Measurements from ENCODE around the gene ATF7.
A peak's percentile ranks its signal among the peaks of the same experiment; 100 is the strongest.
"Not testable (repeated sequence)": the region's sequence is repeated elsewhere in the genome, so short reads cannot be mapped to it uniquely, and the experiment has no call there.

ATF7 gene

DNA sequence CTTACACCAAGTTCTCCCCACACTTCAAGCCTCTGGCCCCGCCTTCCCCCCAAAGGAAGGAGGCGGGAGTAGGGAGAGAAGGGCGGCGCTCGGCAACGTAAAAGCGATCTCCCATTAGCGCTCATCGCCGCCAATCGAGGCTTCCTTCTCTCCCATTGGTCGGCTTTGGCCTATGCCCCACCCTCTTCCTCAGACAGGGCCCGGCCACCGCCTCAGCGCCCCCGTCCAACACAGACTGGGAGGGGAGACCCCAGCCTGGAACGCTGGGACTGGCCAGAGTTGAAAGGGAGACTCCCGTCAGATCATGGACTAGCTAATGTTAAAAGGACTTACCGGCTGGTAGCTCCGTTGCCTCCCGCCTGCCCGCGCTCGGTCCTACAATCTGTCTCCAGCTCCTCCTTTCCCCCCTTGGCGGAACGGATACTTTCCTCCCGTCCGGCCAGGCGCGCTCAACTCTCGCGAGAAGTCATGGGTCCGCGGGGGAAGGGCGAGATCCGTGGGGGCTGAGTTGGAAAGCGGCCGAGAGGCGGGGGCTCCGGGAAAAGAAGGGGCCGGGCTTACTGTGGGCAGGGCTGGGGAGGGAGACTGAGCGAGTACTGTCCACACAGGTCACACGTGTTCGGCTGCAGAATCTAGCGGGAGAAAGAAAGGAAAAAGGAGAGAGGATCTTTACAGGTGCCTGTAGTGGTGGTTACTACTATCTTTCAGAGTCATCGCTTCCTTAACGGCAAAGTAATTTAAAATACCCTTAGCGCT lies at the start of gene ATF7:
Gene ATF7, minus strand, starts transcription at position 437 of the 756 bp plus-strand sequence. CDS start 25,382 bp downstream, outside the sequence.
- peak; percentile 87 for DNase-seq

DNA sequence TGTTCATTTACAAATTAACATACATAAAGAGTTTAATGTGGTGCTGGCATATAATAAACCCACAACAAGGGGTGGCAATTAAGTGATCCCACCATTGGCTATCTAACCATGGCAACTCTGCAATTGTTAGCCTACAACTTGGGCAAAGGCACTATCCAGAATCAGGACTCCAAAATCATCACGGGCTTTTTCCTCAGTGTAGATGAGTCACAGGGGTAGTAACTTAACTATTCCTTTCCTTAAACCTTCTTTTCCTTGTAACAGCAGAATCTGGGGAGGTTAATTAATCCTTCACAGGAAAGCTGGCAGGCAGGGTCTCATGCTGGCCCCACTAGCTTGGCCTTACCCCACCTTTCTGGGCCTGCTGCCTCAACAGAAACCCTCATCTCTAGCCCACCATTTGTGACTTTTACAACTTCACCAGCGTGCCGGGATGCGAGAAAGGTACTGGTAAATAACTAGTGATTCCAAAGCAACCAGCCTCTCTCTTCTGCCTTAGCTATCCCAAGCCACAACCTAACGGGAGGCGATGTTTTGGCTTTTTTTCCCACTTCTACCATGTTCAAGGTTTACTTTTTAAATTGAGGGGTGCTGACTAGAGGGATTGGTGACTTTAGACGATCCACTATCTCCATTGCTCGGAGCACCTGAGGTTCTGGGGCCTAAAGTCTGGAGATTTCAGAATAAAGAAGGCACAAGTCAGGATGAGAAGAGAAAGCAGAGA lies 49.0 kb upstream of the ATF7 start:
- no peak for DNase-seq

DNA sequence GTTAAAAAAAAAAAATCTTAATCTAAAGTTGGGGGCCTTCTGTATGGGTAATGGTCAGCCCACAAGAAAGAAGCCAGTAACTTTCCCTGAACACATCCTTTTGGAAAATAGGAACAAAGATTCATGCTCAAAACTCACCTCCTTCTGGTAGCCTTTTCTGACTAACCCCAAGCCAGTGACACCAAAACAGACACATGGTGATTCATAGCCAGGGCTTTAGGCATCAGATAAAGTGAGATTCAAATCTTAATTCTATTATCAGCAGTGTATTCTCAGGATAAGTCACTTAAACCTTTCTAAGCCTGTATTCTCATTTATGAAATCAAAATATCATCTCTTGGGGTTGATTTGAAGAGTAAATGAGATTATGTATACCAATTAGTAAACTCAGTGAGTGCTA lies 44.8 kb upstream of the ATF7 start:
- DNase-seq, result no peak

DNA sequence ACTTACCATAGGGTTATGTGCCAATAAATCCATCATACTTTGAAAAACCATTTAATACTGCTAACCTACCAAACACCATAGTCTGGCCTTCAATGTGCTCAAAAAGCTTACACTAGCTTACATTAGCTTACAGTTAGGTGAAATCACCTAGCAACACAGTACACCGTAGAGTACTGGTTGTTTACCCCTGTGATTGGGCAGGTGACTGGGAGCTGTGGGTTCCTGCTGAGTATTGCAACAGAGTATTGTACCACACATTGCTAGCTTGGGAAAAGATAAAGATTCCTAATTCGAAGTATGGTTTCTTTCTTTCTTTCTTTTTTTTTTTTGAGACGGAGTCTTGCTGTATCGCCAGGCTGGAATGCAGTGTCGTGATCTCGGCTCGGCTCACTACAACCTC lies 44.1 kb upstream of the ATF7 start:
- no peak for DNase-seq

DNA sequence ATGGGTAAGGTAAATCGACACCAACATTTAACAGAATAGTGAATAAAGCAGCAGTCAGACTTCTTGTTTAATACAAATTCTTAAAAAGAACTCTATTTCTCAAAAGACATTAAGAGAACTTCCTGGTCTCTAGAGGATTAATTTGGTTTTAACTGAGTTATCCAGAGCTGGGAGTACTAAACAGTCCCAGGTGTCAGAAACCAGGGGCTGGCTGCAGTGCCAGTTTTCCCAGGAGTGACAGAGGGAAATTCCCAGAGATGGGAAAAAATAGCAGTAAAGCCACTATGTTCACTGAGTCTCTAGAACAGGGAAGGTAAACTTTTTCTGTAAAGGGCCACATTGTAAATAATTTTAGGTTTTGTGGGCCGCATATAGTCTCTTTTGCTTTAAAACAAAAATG lies 40.9 kb upstream of the ATF7 start:
- no peak for DNase-seq

DNA sequence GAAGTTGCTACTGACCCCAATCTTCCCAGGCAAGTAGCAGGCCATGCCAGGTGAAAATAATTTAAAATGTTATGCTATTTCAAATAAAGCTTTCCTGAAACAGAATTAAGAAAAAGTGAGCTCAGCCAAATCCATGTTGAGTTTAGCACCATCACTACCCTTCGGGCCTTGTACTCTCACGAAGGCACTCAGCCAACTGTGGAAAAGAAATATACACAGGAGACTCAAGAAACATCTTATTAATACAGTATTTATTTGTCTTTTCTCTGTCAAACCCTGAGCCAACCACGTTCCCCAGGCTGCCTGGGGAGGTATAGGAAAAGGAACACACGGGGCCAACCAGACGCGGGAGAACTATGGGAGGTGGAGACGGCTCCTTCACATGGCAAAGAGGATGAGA lies 38.8 kb upstream of the ATF7 start:
- DNase-seq, result no peak

DNA sequence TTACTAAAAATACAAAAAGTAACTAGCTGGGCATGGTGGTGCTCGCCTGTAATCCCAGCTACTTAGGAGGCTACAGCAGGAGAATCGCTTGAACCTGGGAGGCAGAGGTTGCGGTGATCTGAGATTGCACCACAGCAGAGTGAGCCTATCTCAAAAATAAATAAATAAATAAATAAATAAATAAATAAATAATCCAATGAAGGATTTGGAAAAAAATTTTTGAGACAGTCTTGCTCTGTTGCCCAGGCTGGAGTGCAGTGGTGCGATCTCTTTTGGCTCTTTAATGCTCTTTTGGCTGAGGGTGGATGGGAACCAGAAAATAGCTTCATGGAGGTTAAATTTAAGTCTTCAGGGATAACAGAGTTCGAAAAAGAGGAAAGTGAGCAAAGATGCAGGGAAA lies 38.0 kb upstream of the ATF7 start:
- no peak for DNase-seq

DNA sequence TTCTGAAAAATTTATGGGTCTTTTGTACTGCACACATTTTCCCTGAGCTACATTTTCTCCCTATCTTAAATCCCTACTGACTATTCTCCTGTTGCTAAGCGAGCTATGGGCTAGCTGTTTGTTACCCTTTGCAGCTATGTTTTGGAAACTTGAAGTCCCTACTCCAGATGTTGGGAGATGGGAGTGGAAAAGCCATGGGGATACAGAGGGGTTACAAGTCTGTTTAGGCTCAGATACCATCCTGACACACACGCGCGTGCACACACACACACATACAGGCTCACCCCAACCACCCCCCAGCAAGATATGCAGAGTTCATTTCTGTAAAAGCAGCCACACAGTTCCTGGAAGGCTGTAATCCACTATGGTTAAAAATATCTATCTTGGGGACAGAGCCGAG lies 33.9 kb upstream of the ATF7 start:
- DNase-seq, result no peak

DNA sequence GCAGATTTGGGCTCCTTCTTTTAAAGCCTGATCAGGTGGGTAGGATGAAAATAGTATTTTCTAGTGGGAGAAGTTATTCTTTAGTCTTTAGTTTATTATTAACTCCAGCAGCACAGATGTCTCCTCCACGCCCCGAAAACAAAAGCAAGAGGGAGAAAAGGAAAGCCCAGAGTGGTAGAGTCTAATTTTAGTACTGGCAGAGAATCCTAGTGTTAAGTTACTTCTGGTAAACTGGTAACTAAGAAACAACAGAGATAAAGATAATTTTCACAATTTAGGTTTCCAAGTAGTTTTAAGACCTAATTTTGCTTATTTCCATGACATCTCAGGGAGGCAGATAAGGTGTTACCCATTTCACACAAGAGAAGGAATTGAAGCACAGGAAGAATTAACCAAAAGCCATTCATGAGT lies 33.4 kb upstream of the ATF7 start:
- DNase-seq, result no peak

DNA sequence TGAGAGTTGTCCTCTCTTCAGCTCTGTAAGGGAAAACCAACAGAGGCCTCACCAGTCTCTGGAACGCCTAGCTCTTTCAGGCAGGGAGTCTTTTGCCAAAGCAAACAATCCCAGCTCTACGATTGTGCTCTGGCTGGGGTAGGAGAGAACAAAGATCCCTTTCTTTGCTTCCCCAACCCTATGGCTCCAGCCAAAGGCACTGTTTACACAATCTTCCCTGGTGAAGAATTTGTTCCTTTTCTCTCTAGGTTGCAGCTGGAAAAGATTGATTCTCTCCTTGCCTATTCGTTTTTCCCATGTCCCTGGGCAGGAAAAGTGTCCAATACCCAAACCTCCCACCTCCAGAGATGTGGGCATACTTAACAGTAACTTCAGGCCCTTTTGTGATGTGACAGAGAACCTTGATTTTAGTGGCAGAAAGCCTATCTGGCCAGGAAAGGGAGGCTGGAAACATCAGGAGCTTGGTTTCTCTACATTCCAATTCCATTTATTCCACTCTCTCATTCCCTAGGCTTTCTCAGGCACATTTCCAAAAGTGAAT lies 32.9 kb upstream of the ATF7 start:
- no peak for DNase-seq

DNA sequence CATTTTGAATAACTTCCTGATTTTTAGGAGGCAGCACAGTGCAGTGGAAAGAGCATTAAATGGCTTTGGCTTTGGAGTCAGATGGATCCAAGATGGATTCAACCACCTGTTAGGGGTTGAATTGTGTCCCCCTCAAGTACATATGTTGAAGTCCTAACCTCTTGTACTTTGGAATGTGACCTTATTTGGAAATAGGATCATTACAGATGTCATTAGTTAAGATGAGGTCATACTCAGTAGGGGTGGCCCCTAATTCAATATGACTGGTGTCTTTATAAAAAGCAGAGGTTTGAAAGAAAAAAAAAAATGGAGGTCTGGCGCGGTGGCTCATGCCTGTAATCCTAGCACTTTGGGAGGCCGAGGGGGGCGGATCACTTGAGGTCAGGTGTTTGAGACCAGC lies 30.9 kb upstream of the ATF7 start:
- DNase-seq, result no peak

DNA sequence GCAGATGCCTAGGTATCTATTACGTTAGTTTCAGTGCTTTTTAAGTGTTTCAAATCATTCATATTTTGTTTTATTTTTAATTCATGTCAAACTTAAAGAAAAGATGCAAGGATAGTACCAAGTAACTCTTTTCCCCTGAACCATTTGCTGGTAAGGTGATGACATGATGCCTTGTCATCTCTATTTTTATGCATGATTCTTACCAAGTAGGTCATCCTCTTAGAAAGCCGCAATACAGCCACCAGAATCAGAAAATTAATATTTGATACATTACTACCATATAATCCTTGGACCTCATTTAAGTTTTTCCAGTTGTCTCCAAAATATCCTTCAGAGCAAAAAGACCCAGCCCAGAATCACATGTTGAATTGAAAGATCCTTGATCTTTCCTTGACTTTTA lies 27.4 kb upstream of the ATF7 start:
- DNase-seq, result no peak

DNA sequence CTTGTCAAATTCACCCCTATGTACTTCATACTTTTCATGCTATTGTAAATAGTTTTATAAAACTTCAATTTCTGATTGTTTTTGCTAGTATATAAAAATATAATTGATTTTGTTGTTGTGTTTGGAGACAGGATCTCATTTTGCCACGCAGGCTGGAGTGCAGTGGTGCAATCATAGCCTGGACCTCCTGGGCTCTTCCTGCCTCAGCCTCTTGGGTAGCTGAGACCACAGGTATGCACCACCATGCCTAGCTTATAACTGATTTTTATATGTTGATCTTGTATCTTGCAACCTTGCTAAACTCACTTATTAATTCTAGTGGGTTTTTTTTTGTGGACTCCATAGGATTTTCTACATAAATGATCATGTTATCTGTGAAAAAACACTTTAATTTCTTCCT lies 26.2 kb upstream of the ATF7 start:
- DNase-seq, result no peak

DNA sequence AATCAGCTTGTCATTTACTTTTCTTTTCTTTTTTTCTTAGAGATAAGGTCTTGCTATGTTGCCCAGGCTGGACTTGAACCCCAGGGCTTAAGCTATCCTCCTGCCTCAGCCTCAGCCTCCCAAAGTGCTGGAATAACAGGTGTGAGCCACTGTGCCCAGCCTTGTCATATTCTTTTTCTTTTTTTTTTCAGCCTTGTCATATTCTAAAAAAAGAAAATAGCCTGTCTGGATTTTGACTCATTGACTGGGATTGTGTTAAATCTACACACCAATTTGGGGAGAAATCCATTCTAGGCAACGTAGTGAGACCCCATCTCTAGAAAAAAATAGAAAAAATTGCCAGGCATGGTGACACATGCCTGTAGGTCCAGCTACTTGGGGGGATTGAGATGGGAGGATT lies 25.6 kb upstream of the ATF7 start:
- no peak for DNase-seq

DNA sequence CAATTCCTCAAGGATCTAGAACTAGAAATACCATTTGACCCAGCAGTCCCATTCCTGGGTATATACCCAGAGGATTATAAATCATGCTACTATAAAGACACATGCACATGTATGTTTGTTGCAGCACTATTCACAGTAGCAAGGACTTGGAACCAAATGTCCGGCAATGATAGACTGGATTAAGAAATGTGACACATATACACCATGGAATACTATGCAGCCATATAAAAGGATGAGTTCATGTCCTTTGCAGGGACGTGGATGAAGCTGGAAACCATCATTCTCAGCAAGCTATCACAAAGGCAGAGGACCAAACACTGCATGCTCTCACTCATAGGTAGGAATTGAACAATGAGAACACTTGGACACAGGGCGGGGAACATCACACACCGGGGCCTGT lies 20.1 kb upstream of the ATF7 start:
- not testable (repeated sequence) for DNase-seq

DNA sequence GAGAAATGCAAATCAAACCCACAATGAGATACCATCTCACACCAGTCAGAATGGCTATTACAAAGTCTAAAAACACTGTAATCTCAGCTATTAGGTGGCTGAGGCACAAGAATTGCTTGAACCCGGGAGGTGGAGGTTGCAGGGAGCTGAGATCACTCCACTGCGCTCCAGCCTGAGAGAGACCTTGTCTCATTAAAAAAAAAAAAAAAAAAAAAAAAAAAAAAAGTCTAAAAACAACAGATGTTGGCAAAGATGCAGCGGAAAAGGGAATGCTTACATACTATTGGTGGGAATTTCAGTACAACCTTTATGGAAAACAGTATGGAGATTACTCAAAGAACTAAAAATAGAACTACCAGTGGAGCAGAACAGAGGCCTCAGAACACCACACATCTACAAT lies 19.0 kb upstream of the ATF7 start:
- DNase-seq, result peak; percentile 58

DNA sequence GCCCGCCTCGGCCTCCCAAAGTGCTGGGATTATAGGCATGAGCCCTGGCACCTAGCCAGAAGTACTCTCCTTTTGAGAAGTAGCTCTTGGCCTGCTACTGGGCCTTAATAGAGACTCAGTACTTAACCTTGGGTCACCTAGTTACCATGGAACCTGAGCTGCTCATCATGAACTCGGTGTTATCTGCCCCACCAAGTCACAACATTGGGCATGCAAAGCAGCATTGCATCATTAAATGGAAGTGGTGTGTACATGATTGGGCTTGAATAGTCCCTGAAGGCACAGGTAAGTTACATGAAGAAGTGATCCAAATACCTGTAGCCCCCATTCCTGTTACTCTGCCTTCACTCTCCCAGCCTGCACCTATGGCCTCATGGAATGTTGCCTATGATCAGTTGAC lies 18.0 kb upstream of the ATF7 start:
- no peak for DNase-seq

DNA sequence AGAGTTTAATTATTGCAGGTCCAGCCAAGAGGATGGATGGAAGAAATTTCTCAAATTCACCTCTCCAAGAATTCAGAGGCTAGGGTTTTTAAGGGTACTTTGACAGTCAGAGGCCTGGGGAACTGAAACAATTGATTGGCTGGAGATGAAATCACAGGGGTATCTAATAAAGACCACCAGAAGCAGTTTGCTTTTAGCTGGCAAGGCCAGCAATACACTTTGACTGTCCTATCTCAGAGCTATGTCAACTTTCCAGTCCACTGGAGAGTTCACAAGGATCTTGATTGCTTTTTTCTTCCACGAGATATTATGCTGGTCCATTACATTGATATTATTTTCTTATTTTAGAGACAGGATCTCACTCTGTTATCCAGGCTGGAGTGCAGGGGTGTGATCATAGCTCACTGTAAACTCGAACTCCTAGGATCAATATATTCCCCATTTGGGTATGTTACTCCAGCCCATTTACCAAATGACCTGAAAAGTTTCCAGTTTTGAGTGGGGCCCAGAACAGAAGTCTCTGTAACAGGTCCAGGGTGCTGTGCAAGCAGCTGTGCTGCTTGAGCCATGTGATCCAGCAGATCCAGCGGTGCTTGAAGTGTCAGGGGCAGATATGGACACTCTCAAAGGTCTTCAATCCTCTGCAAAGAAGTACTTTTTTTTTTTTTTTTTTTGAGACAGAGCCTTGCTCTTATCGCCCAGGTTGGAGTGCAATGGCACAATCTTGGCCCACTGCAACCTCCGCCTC lies 17.2 kb upstream of the ATF7 start:
- DNase-seq, result no peak

DNA sequence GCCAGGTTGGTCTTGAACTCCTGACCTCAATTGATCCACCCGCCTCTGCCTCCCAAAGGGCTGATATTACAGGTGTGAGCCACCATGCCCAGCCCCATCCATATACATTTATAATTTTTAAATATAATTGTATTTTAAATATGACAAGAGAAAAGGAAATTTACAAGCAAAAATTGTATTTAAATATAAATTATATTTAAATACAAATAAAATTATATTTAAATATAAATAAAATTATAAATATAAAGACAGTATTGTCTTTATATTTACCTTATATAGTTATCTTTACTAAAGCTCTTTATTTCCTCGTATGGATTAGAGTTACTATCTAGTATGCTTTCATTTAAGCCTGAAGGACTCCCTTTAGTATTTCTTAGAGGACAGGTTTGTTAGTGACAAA lies 11.9 kb upstream of the ATF7 start:
- no peak for DNase-seq

DNA sequence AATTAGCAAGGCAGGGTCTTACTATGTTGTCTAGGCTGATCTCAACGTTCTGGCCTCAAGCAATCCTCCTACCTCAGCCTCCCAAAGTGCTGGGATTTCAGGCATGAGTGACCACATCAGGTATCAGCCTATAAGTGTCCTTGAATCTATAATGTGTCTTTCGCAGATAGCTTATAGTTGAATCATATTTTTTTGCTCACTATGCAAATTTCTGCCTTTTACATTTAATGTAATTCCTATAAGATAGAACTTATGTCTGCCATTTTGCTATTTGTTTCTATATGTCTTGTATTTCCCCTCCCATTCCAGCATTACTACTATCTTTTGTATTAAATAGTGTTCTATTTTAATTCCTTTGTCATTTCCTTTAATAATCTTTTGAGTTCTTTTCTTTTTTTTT lies 10.5 kb upstream of the ATF7 start:
- no peak for DNase-seq

DNA sequence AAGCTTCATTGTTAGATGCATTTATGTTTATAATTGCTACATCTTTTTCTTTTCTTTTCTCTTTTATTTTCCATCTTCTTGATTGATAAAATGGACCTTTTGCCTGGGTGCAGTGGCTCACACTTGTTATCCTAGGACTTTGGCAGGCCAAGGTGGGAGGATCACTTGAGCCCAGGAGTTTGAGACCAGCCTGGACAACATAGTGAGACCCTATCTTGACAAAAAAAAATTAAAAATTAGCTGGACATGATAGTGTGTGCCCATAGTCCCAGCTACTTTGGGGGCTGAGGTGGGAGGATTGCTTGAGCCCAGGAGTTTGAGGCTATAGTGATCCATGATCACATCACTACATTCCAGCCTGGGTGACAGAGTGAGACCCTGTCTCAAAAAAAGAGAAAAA lies 9.5 kb upstream of the ATF7 start:
- DNase-seq, result not testable (repeated sequence)

DNA sequence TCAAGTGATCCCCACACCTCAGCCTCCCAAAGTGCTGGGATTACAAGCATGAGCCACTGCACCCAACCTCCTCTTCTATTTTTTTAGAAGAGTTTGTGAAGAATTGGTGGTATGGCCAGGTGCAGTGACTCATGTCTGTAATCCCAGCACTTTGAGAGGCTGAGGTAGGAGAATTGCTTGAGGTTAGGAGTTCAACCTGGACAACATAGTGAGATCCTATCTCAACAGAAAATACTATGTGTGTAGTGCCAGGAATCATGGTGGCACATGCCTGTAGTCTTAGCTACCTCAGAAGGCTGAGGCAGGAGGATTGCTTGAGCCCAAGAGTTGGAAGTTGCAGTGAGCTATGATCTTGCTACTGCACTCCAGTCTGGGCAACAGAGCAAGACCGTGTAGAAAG lies 5.5 kb upstream of the ATF7 start:
- DNase-seq, result no peak

DNA sequence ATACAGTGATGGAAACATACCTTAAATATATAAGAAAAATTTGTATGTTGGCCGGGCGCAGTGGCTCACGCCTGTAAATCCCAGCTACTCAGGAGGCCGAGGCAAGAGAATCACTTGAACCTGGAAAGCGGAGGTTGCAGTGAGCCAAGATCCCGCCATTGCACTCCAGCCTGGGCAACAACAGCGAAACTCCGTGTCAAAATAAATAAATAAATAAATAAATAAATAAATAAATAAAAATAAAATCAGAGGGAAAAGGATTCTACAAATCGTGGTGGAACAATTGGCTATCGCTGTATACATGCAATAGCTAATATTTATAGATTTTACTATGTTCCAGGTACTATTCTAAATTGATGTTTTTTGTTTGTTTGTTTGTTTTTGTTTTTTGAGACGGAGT lies 1.7 kb upstream of the ATF7 start:
- no peak for DNase-seq

DNA sequence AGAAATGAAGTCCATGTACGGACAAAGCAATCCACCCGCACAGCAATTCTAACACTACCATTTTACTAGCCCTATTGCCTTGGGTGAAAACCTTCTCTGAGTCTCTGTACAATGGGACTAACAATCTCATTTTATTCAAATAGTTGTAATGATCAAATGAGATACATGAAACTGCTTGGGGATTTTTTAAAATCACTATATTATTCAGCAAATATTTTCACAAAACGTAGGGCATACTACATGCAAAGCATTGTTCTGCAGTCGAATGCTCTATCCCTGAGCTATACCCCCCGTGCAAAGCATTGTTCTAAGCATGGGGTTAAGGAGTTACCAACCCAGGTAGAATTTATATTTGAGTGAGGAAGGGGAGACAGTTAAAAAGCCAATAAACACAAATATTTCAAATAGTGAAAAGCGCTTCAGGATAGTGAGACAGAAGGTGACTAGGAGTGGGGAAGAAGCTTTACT lies 554 bp upstream of the ATF7 start:
- no peak for DNase-seq
